H9 (cell line): Measurements from ENCODE around the gene CDKN2D. TPM values are rescaled to one million over a fixed set of nuclear protein-coding genes. Genes with fewer than 3 reads are reported as not detected.

Experiments used
- DNase-seq: peaks from one replicate; pipeline ENCODE4 v3.0.0-alpha.2; 2017
- H2AFZ ChIP-seq: one replicate; pipeline ENCODE4 v1.6.1; 2013; ENCODE audit warnings: mild to moderate bottlenecking, low read length, control low read depth, moderate library complexity
- H2AK5ac ChIP-seq: 2 replicates; pipeline ENCODE4 v1.6.1; 2013; ENCODE audit warnings: low read length, control low read depth, mixed read lengths; ENCODE audit not compliant: insufficient read length
- H2BK120ac ChIP-seq: one replicate; pipeline ENCODE4 v1.6.1; 2013; ENCODE audit warnings: low read depth, mild to moderate bottlenecking, low read length, control low read depth, inconsistent platforms; ENCODE audit not compliant: poor library complexity, severe bottlenecking
- H2BK12ac ChIP-seq: 2 replicates; pipeline ENCODE4 v1.6.1; 2013; ENCODE audit warnings: low read length, control low read depth, mixed read lengths, low read depth; ENCODE audit not compliant: insufficient read length
- H2BK15ac ChIP-seq: 2 replicates; pipeline ENCODE4 v1.6.1; 2013; ENCODE audit warnings: low read depth, low read length, control low read depth
- H2BK20ac ChIP-seq: one replicate; pipeline ENCODE4 v1.6.1; 2013; ENCODE audit warnings: low read depth, mild to moderate bottlenecking, low read length, control low read depth, inconsistent platforms; ENCODE audit not compliant: poor library complexity, severe bottlenecking
- H2BK5ac ChIP-seq: 2 replicates; pipeline ENCODE4 v1.6.1; 2013; ENCODE audit warnings: low read length, control low read depth, mixed read lengths; ENCODE audit not compliant: insufficient read length
- H3K14ac ChIP-seq: 2 replicates; pipeline ENCODE4 v1.6.1; 2013; ENCODE audit warnings: low read length, control low read depth; ENCODE audit not compliant: insufficient read depth
- H3K18ac ChIP-seq: 2 replicates; pipeline ENCODE4 v1.6.1; 2013; ENCODE audit warnings: low read depth, mild to moderate bottlenecking, mixed read lengths, low read length, control low read depth; ENCODE audit not compliant: insufficient read length
- H3K23ac ChIP-seq: 2 replicates; pipeline ENCODE4 v1.6.1; 2013; ENCODE audit warnings: low read length, control low read depth, mixed read lengths, low read depth; ENCODE audit not compliant: insufficient read length
- H3K23me2 ChIP-seq: 2 replicates; pipeline ENCODE4 v1.6.1; 2013; ENCODE audit warnings: low read depth, mild to moderate bottlenecking, mixed read lengths, low read length, control low read depth; ENCODE audit not compliant: insufficient read length, poor library complexity, severe bottlenecking
- H3K27ac ChIP-seq: 2 replicates; pipeline ENCODE4 v1.5.1; 2013; ENCODE audit warnings: low read length, control low read depth, mixed read lengths, low read depth; ENCODE audit not compliant: insufficient read length
- H3K27me3 ChIP-seq: 2 replicates; pipeline ENCODE4 v1.6.1; 2013; ENCODE audit warnings: low read length, control low read depth, inconsistent platforms; ENCODE audit not compliant: insufficient read depth
- H3K4ac ChIP-seq: 2 replicates; pipeline ENCODE4 v1.6.1; 2013; ENCODE audit warnings: low read depth, mild to moderate bottlenecking, control low read depth, inconsistent platforms, low read length, moderate library complexity
- H3K4me1 ChIP-seq: 2 replicates; pipeline ENCODE4 v1.6.1; 2013; ENCODE audit warnings: low read length, control low read depth, inconsistent platforms; ENCODE audit not compliant: insufficient read depth
- H3K4me2 ChIP-seq: 2 replicates; pipeline ENCODE4 v1.6.1; 2013; ENCODE audit warnings: low read length, control low read depth, mixed read lengths; ENCODE audit not compliant: insufficient read length, insufficient read depth
- H3K56ac ChIP-seq: 2 replicates; pipeline ENCODE4 v1.6.1; 2013; ENCODE audit warnings: low read depth, mild to moderate bottlenecking, mixed read lengths, low read length, control low read depth; ENCODE audit not compliant: insufficient read length
- H3K79me1 ChIP-seq: 2 replicates; pipeline ENCODE4 v1.6.1; 2013; ENCODE audit warnings: low read depth, mild to moderate bottlenecking, moderate library complexity, low read length, control low read depth, inconsistent platforms; ENCODE audit not compliant: insufficient read depth, poor library complexity, severe bottlenecking
- H3K79me2 ChIP-seq: 2 replicates; pipeline ENCODE4 v1.6.1; 2013; ENCODE audit warnings: low read length, control low read depth, inconsistent platforms; ENCODE audit not compliant: insufficient read depth
- H3K9ac ChIP-seq: 2 replicates; pipeline ENCODE4 v1.6.1; 2013; ENCODE audit warnings: low read length, control low read depth, mixed read lengths; ENCODE audit not compliant: insufficient read length; ENCODE audit errors: extremely low read depth
- H3K9me3 ChIP-seq: one replicate; pipeline ENCODE4 v1.6.1; 2013; ENCODE audit warnings: low read depth, low read length, inconsistent platforms; ENCODE audit not compliant: control insufficient read depth
- H3T11ph ChIP-seq: one replicate; pipeline ENCODE4 v1.6.1; 2013; ENCODE audit warnings: mild to moderate bottlenecking, low read length, control low read depth, inconsistent platforms
- H4K20me1 ChIP-seq: one replicate; pipeline ENCODE4 v1.6.1; 2013; ENCODE audit not compliant: control insufficient read depth, insufficient read length, insufficient read depth
- H4K5ac ChIP-seq: 2 replicates; pipeline ENCODE4 v1.6.1; 2013; ENCODE audit warnings: low read depth, mild to moderate bottlenecking, mixed read lengths, low read length, control low read depth; ENCODE audit not compliant: insufficient read length
- H4K8ac ChIP-seq: replicated peaks from 2 replicates; pipeline ENCODE4 v1.6.1; 2013; ENCODE audit warnings: low read length, control low read depth, mixed read lengths, low read depth; ENCODE audit not compliant: insufficient read length
- H4K91ac ChIP-seq: 2 replicates; pipeline ENCODE4 v1.6.1; 2013; ENCODE audit warnings: low read depth, mild to moderate bottlenecking, moderate library complexity, mixed read lengths, low read length, control low read depth; ENCODE audit not compliant: insufficient read length
- H3K27ac Mint-ChIP-seq, 3 experiments: 2 replicates in 2 of 3; 3 replicates in 1 of 3; pipeline ENCODE4 v1.8.0; 2020 to 2021; ENCODE audit warnings: mixed read lengths in 3 of 3, mild to moderate bottlenecking in 1 of 3, moderate library complexity in 1 of 3
- H3K27me3 Mint-ChIP-seq: 2 replicates; pipeline ENCODE4 v1.8.0; 2021; ENCODE audit warnings: low read depth, mild to moderate bottlenecking, moderate library complexity, mixed read lengths
- H3K36me3 Mint-ChIP-seq, 3 experiments: 2 replicates in 2 of 3; 3 replicates in 1 of 3; pipeline ENCODE4 v1.8.0; 2020 to 2021; ENCODE audit warnings: low read depth in 3 of 3, mixed read lengths in 3 of 3; ENCODE audit not compliant: insufficient read depth in 1 of 3
- H3K4me1 Mint-ChIP-seq, 2 experiments: 2 replicates each; pipeline ENCODE4 v1.8.0; 2020; ENCODE audit warnings: mixed read lengths in 2 of 2
- H3K4me3 Mint-ChIP-seq, 2 experiments: 2 replicates in 1 of 2; 3 replicates in 1 of 2; pipeline ENCODE4 v1.8.0; 2020 to 2021; ENCODE audit warnings: mild to moderate bottlenecking in 2 of 2, mixed read lengths in 2 of 2, moderate library complexity in 1 of 2
- H3K9me3 Mint-ChIP-seq, 2 experiments: 2 replicates in 1 of 2; 3 replicates in 1 of 2; pipeline ENCODE4 v1.8.0; 2020; ENCODE audit warnings: mild to moderate bottlenecking in 2 of 2, mixed read lengths in 2 of 2, moderate library complexity in 1 of 2
- CTCF ChIP-seq: fragments of 200-600 bp; sonication (generic); conservative IDR thresholded peaks from 3 replicates; pipeline ENCODE4 v1.8.0; 2021; ENCODE audit warnings: antibody characterized with exemption, mild to moderate bottlenecking
- WGBS: extraction: QIAGEN DNeasy Blood & Tissue Kit; methylation state at CpG from one replicate; pipeline ENCODE4 v1.1.7; 2013; ENCODE audit warnings: missing lambda C conversion rate, low lambda C conversion rate, mixed read lengths; ENCODE audit not compliant: insufficient read length; ENCODE audit errors: extremely low coverage; 5-methylcytosine and 5-hydroxymethylcytosine counted together
- total RNA-seq: library from RNA; stranded (reverse); gene quantifications from 2 replicates; pipeline ENCODE4 v1.2.1, GENCODE V29; 2021

Gene CDKN2D
- total RNA-seq, 1 experiment from 2014 or later = 2.8 TPM

- Mint-ChIP-seq H3K4me1 (no peaks in the 10 kb centered on the region), H3K27ac (peak overlapping the region in 1 of 3 experiments; percentile 53; a peak in 1 of 7 replicates), H3K9me3 (no peaks in the 10 kb centered on the region), H3K4me3 (no peak overlapping the region), H3K36me3 (peaks cover 36 to 92% (median 77%) of the 10 kb centered on the region in 3 experiments; a peak in 6 of 7 replicates), H3K27me3 (no peaks in the 10 kb centered on the region)
- no peak overlapping the region for H3K14ac ChIP-seq
- no CpG with 5 or more reads among the region's 13 CpGs for WGBS
- DNase-seq = no peak
- no peaks in the 10 kb centered on the region for H3K27me3 ChIP-seq
- no peak overlapping the region for H4K91ac ChIP-seq
- no peak overlapping the region for H2AFZ ChIP-seq
- no peak overlapping the region for H3T11ph ChIP-seq
- no peaks in the 10 kb centered on the region for H3K79me2 ChIP-seq
- peak overlapping the region; percentile 28 for H3K56ac ChIP-seq
- no peak overlapping the region for H2BK12ac ChIP-seq
- no peak overlapping the region for H4K8ac ChIP-seq
- no peak overlapping the region for H3K9ac ChIP-seq
- H2AK5ac ChIP-seq = no peak overlapping the region
- no peak overlapping the region for H2BK20ac ChIP-seq
- H3K23me2 ChIP-seq = no peaks in the 10 kb centered on the region
- H3K4ac ChIP-seq = no peak overlapping the region
- H2BK5ac ChIP-seq = no peak overlapping the region
- H3K27ac ChIP-seq = no peak overlapping the region
- TF ChIP-seq CTCF = no peak
- H3K18ac ChIP-seq = no peak overlapping the region
- no peak overlapping the region for H3K23ac ChIP-seq
- H2BK15ac ChIP-seq = no peak overlapping the region
- no peak overlapping the region for H3K4me2 ChIP-seq
- H2BK120ac ChIP-seq = no peak overlapping the region
- no peaks in the 10 kb centered on the region for H3K79me1 ChIP-seq
- no peaks in the 10 kb centered on the region for H3K4me1 ChIP-seq
- H3K9me3 ChIP-seq = no peaks in the 10 kb centered on the region
- H4K20me1 ChIP-seq = peaks cover under 1% of the 10 kb centered on the region
- H4K5ac ChIP-seq = no peak overlapping the region
Observed at GRCh38 chr19:10553087-10553667, 15.6 kb downstream of the CDKN2D start.
